H9 (cell line): Measurements from ENCODE around the gene KRTAP4-9. TPM values are rescaled to one million over a fixed set of nuclear protein-coding genes. Genes with fewer than 3 reads are reported as not detected.

Experiments used
- DNase-seq: peaks from one replicate; pipeline ENCODE4 v3.0.0-alpha.2; 2017
- H2AFZ ChIP-seq: one replicate; pipeline ENCODE4 v1.6.1; 2013; ENCODE audit warnings: mild to moderate bottlenecking, low read length, control low read depth, moderate library complexity
- H2AK5ac ChIP-seq: 2 replicates; pipeline ENCODE4 v1.6.1; 2013; ENCODE audit warnings: low read length, control low read depth, mixed read lengths; ENCODE audit not compliant: insufficient read length
- H2BK120ac ChIP-seq: one replicate; pipeline ENCODE4 v1.6.1; 2013; ENCODE audit warnings: low read depth, mild to moderate bottlenecking, low read length, control low read depth, inconsistent platforms; ENCODE audit not compliant: poor library complexity, severe bottlenecking
- H2BK12ac ChIP-seq: 2 replicates; pipeline ENCODE4 v1.6.1; 2013; ENCODE audit warnings: low read length, control low read depth, mixed read lengths, low read depth; ENCODE audit not compliant: insufficient read length
- H2BK15ac ChIP-seq: 2 replicates; pipeline ENCODE4 v1.6.1; 2013; ENCODE audit warnings: low read depth, low read length, control low read depth
- H2BK20ac ChIP-seq: one replicate; pipeline ENCODE4 v1.6.1; 2013; ENCODE audit warnings: low read depth, mild to moderate bottlenecking, low read length, control low read depth, inconsistent platforms; ENCODE audit not compliant: poor library complexity, severe bottlenecking
- H2BK5ac ChIP-seq: 2 replicates; pipeline ENCODE4 v1.6.1; 2013; ENCODE audit warnings: low read length, control low read depth, mixed read lengths; ENCODE audit not compliant: insufficient read length
- H3K14ac ChIP-seq: 2 replicates; pipeline ENCODE4 v1.6.1; 2013; ENCODE audit warnings: low read length, control low read depth; ENCODE audit not compliant: insufficient read depth
- H3K18ac ChIP-seq: 2 replicates; pipeline ENCODE4 v1.6.1; 2013; ENCODE audit warnings: low read depth, mild to moderate bottlenecking, mixed read lengths, low read length, control low read depth; ENCODE audit not compliant: insufficient read length
- H3K23ac ChIP-seq: 2 replicates; pipeline ENCODE4 v1.6.1; 2013; ENCODE audit warnings: low read length, control low read depth, mixed read lengths, low read depth; ENCODE audit not compliant: insufficient read length
- H3K23me2 ChIP-seq: 2 replicates; pipeline ENCODE4 v1.6.1; 2013; ENCODE audit warnings: low read depth, mild to moderate bottlenecking, mixed read lengths, low read length, control low read depth; ENCODE audit not compliant: insufficient read length, poor library complexity, severe bottlenecking
- H3K27ac ChIP-seq: 2 replicates; pipeline ENCODE4 v1.5.1; 2013; ENCODE audit warnings: low read length, control low read depth, mixed read lengths, low read depth; ENCODE audit not compliant: insufficient read length
- H3K27me3 ChIP-seq: 2 replicates; pipeline ENCODE4 v1.6.1; 2013; ENCODE audit warnings: low read length, control low read depth, inconsistent platforms; ENCODE audit not compliant: insufficient read depth
- H3K4ac ChIP-seq: 2 replicates; pipeline ENCODE4 v1.6.1; 2013; ENCODE audit warnings: low read depth, mild to moderate bottlenecking, control low read depth, inconsistent platforms, low read length, moderate library complexity
- H3K4me1 ChIP-seq: 2 replicates; pipeline ENCODE4 v1.6.1; 2013; ENCODE audit warnings: low read length, control low read depth, inconsistent platforms; ENCODE audit not compliant: insufficient read depth
- H3K4me2 ChIP-seq: 2 replicates; pipeline ENCODE4 v1.6.1; 2013; ENCODE audit warnings: low read length, control low read depth, mixed read lengths; ENCODE audit not compliant: insufficient read length, insufficient read depth
- H3K56ac ChIP-seq: 2 replicates; pipeline ENCODE4 v1.6.1; 2013; ENCODE audit warnings: low read depth, mild to moderate bottlenecking, mixed read lengths, low read length, control low read depth; ENCODE audit not compliant: insufficient read length
- H3K79me1 ChIP-seq: 2 replicates; pipeline ENCODE4 v1.6.1; 2013; ENCODE audit warnings: low read depth, mild to moderate bottlenecking, moderate library complexity, low read length, control low read depth, inconsistent platforms; ENCODE audit not compliant: insufficient read depth, poor library complexity, severe bottlenecking
- H3K79me2 ChIP-seq: 2 replicates; pipeline ENCODE4 v1.6.1; 2013; ENCODE audit warnings: low read length, control low read depth, inconsistent platforms; ENCODE audit not compliant: insufficient read depth
- H3K9ac ChIP-seq: 2 replicates; pipeline ENCODE4 v1.6.1; 2013; ENCODE audit warnings: low read length, control low read depth, mixed read lengths; ENCODE audit not compliant: insufficient read length; ENCODE audit errors: extremely low read depth
- H3K9me3 ChIP-seq: one replicate; pipeline ENCODE4 v1.6.1; 2013; ENCODE audit warnings: low read depth, low read length, inconsistent platforms; ENCODE audit not compliant: control insufficient read depth
- H3T11ph ChIP-seq: one replicate; pipeline ENCODE4 v1.6.1; 2013; ENCODE audit warnings: mild to moderate bottlenecking, low read length, control low read depth, inconsistent platforms
- H4K20me1 ChIP-seq: one replicate; pipeline ENCODE4 v1.6.1; 2013; ENCODE audit not compliant: control insufficient read depth, insufficient read length, insufficient read depth
- H4K5ac ChIP-seq: 2 replicates; pipeline ENCODE4 v1.6.1; 2013; ENCODE audit warnings: low read depth, mild to moderate bottlenecking, mixed read lengths, low read length, control low read depth; ENCODE audit not compliant: insufficient read length
- H4K8ac ChIP-seq: replicated peaks from 2 replicates; pipeline ENCODE4 v1.6.1; 2013; ENCODE audit warnings: low read length, control low read depth, mixed read lengths, low read depth; ENCODE audit not compliant: insufficient read length
- H4K91ac ChIP-seq: 2 replicates; pipeline ENCODE4 v1.6.1; 2013; ENCODE audit warnings: low read depth, mild to moderate bottlenecking, moderate library complexity, mixed read lengths, low read length, control low read depth; ENCODE audit not compliant: insufficient read length
- H3K27ac Mint-ChIP-seq, 3 experiments: 2 replicates in 2 of 3; 3 replicates in 1 of 3; pipeline ENCODE4 v1.8.0; 2020 to 2021; ENCODE audit warnings: mixed read lengths in 3 of 3, mild to moderate bottlenecking in 1 of 3, moderate library complexity in 1 of 3
- H3K27me3 Mint-ChIP-seq: 2 replicates; pipeline ENCODE4 v1.8.0; 2021; ENCODE audit warnings: low read depth, mild to moderate bottlenecking, moderate library complexity, mixed read lengths
- H3K36me3 Mint-ChIP-seq, 3 experiments: 2 replicates in 2 of 3; 3 replicates in 1 of 3; pipeline ENCODE4 v1.8.0; 2020 to 2021; ENCODE audit warnings: low read depth in 3 of 3, mixed read lengths in 3 of 3; ENCODE audit not compliant: insufficient read depth in 1 of 3
- H3K4me1 Mint-ChIP-seq, 2 experiments: 2 replicates each; pipeline ENCODE4 v1.8.0; 2020; ENCODE audit warnings: mixed read lengths in 2 of 2
- H3K4me3 Mint-ChIP-seq, 2 experiments: 2 replicates in 1 of 2; 3 replicates in 1 of 2; pipeline ENCODE4 v1.8.0; 2020 to 2021; ENCODE audit warnings: mild to moderate bottlenecking in 2 of 2, mixed read lengths in 2 of 2, moderate library complexity in 1 of 2
- H3K9me3 Mint-ChIP-seq, 2 experiments: 2 replicates in 1 of 2; 3 replicates in 1 of 2; pipeline ENCODE4 v1.8.0; 2020; ENCODE audit warnings: mild to moderate bottlenecking in 2 of 2, mixed read lengths in 2 of 2, moderate library complexity in 1 of 2
- CTCF ChIP-seq: fragments of 200-600 bp; sonication (generic); conservative IDR thresholded peaks from 3 replicates; pipeline ENCODE4 v1.8.0; 2021; ENCODE audit warnings: antibody characterized with exemption, mild to moderate bottlenecking
- WGBS: extraction: QIAGEN DNeasy Blood & Tissue Kit; methylation state at CpG from one replicate; pipeline ENCODE4 v1.1.7; 2013; ENCODE audit warnings: missing lambda C conversion rate, low lambda C conversion rate, mixed read lengths; ENCODE audit not compliant: insufficient read length; ENCODE audit errors: extremely low coverage; 5-methylcytosine and 5-hydroxymethylcytosine counted together
- total RNA-seq: library from RNA; stranded (reverse); gene quantifications from 2 replicates; pipeline ENCODE4 v1.2.1, GENCODE V29; 2021

KRTAP4-9 gene
- total RNA-seq, 1 experiment from 2014 or later: not detected

- peaks cover 1% of the 10 kb centered on the region; the same call in 1 of the 2 replicates for H3K27me3 Mint-ChIP-seq
- H3K4me2 ChIP-seq: no peak within 1 kb of the TSS
- no peak within 1 kb of the TSS for H2AK5ac ChIP-seq
- TF ChIP-seq CTCF: no peak
- no peak within 1 kb of the TSS for H3K23ac ChIP-seq
- H2BK120ac ChIP-seq: no peak within 1 kb of the TSS
- no peaks in the 10 kb centered on the region for H3K79me1 ChIP-seq
- no peak within 1 kb of the TSS; a peak in 1 of 7 replicates for H3K27ac Mint-ChIP-seq
- H4K8ac ChIP-seq: no peak within 1 kb of the TSS
- H2BK20ac ChIP-seq: no peak within 1 kb of the TSS
- no peak within 1 kb of the TSS for H3K9ac ChIP-seq
- H3K27ac ChIP-seq: no peak within 1 kb of the TSS
- H3K14ac ChIP-seq: no peak within 1 kb of the TSS
- H4K20me1 ChIP-seq: no peaks in the 10 kb centered on the region
- DNase-seq: no peak
- H3K79me2 ChIP-seq: no peaks in the 10 kb centered on the region
- H3K18ac ChIP-seq: no peak within 1 kb of the TSS
- H3K27me3 ChIP-seq: no peaks in the 10 kb centered on the region
- peaks cover 5 to 14% of the 10 kb centered on the region in 2 experiments; a peak in 4 of 5 replicates for H3K9me3 Mint-ChIP-seq
- peaks cover 31 to 38% of the 10 kb centered on the region in 2 experiments for H3K4me1 Mint-ChIP-seq
- H2AFZ ChIP-seq: no peak within 1 kb of the TSS
- no peaks in the 10 kb centered on the region for H3K9me3 ChIP-seq
- no peak within 1 kb of the TSS for H2BK5ac ChIP-seq
- H3K4ac ChIP-seq: no peak within 1 kb of the TSS
- no peak within 1 kb of the TSS for H2BK15ac ChIP-seq
- no peak within 1 kb of the TSS for H3T11ph ChIP-seq
- H2BK12ac ChIP-seq: no peak within 1 kb of the TSS
- WGBS: no CpG with 5 or more reads among the region's 4 CpGs
- H4K91ac ChIP-seq: no peak within 1 kb of the TSS
- H3K4me1 ChIP-seq: no peaks in the 10 kb centered on the region
- no peaks in the 10 kb centered on the region for H3K23me2 ChIP-seq
- no peak within 1 kb of the TSS for H4K5ac ChIP-seq
- H3K56ac ChIP-seq: no peak within 1 kb of the TSS
- H3K4me3 Mint-ChIP-seq: no peak within 1 kb of the TSS
- peaks cover 0 to 13% (median 4%) of the 10 kb centered on the region in 3 experiments; a peak in 4 of 7 replicates for H3K36me3 Mint-ChIP-seq
Measured at GRCh38 chr17:41098042-41098441, 7.1 kb upstream of the KRTAP4-9 start, which contains the start of gene KRTAP4-8. Gene KRTAP4-8 (minus strand): TSS chr17:41098142. CDS start chr17:41098084, 58 bp downstream.
